Panc1 (cell line): ENCODE results near the gene SLC4A8.
"Not testable (repeated sequence)": the region's sequence is repeated elsewhere in the genome, so short reads cannot be mapped to it uniquely, and the experiment has no call there.

Experiments used
- CTCF ChIP-seq: fragments of 450-650 bp; IDR thresholded peaks from 2 replicates; pipeline ENCODE4 v1.5.1; 2017; ENCODE audit warnings: mild to moderate bottlenecking
- POLR2AphosphoS5 ChIP-seq: IDR thresholded peaks from 2 replicates; pipeline ENCODE4 v1.6.1; 2012; ENCODE audit warnings: mild to moderate bottlenecking, low read depth, low read length, moderate library complexity

- TF ChIP-seq CTCF, POLR2AphosphoS5: not testable (repeated sequence)
Observed at GRCh38 chr12:51455050-51455449, 30.4 kb downstream of the SLC4A8 start.
